Measurements from ENCODE around the gene TRPC4AP.

GRCh38 chr20:35055445-35056276 lies 36.9 kb downstream of the TRPC4AP start:
- TF ChIP-seq CTCF (IDR thresholded peaks at IDR 0.05), result no peak
- no peak for TF ChIP-seq POLR2A (IDR thresholded peaks at IDR 0.05)
